Motor neuron (in vitro differentiated cells): ENCODE measurements around the gene SUMO4. TPM values are rescaled to one million over a fixed set of nuclear protein-coding genes. Genes with fewer than 3 reads are reported as not detected.

Experiments used
- ATAC-seq, 8 experiments: fragments of 200-7000 bp; cut with Tn5 transposase; replicated peaks in 6 of 8; 2 replicates each; pipeline ENCODE4 v1.8.0; 2021; ENCODE audit warnings: mild to moderate bottlenecking in 8 of 8, moderate library complexity in 8 of 8
- H3K27ac ChIP-seq, 2 donors: fragments of 250-450 bp; sonication (Bioruptor Pico); 2 replicates each; pipeline ENCODE4 v1.9.0; 2021; ENCODE audit warnings: antibody characterized with exemption in 2 of 2, mild to moderate bottlenecking in 2 of 2, moderate library complexity in 1 of 2
- H3K4me1 ChIP-seq, 2 donors: fragments of 250-450 bp; sonication (Bioruptor Pico); replicated peaks in 1 of 2; 2 replicates each; pipeline ENCODE4 v1.6.1; 2021; ENCODE audit warnings: antibody characterized with exemption in 2 of 2, mild to moderate bottlenecking in 2 of 2, moderate library complexity in 1 of 2
- H3K4me3 ChIP-seq, 5 donors: fragments of 250-450 bp; sonication (Bioruptor Pico); 2 replicates each; pipeline ENCODE4 v1.9.0; 2021; ENCODE audit warnings: antibody characterized with exemption in 5 of 5, mild to moderate bottlenecking in 5 of 5, moderate library complexity in 4 of 5
- WGBS, 10 experiments: fragments of 450-650 bp; shearing (Covaris generic); methylation state at CpG; one replicate each; pipeline ENCODE4 v1.0.0; 2022; 5-methylcytosine and 5-hydroxymethylcytosine counted together
- in situ Hi-C, 9 experiments: fragments of 400-800 bp; cut with MboI; loops; one replicate each; pipeline ENCODE4 v1.15.0; 2021; ENCODE audit warnings: low sequenced_read_pairs in 9 of 9, low pct_unique_long_range_greater_than_20kb in 2 of 9; ENCODE audit not compliant: unreplicated experiment in 9 of 9
- total RNA-seq, 8 experiments: library from RNA; unstranded; fragments of 300-600 nt; gene quantifications; 2 replicates each; pipeline versions ENCODE4 v1.2.3 to v1.2.4, GENCODE V29; 2022

The SUMO4 gene
- 1 to 10 TPM in 6 of 8 experiments, under 1 TPM in 2; 0.92 to 5.4 (median 1.8) TPM for total RNA-seq

- H3K27ac ChIP-seq: no peak within 1 kb of the TSS
- no peak within 1 kb of the TSS for H3K4me3 ChIP-seq
- H3K4me1 ChIP-seq: no peaks in the 10 kb centered on the region
- no peak for ATAC-seq
- in situ Hi-C loops: no loop called here
- 96 to 100% (median 99%) methylated on average over 2 to 10 of the region's 11 CpGs; no CpG with 5 or more reads in 6 of the 10 experiments for WGBS, 10 experiments
Measured at GRCh38 chr6:149400050-149400449, at the start of gene SUMO4. TSS of gene SUMO4 (plus strand) at chr6:149400262. CDS start at chr6:149400392, 130 bp downstream.

- no peak for ATAC-seq
- 67 to 100% (median 94%) methylated on average over 1 to 2 of the region's 2 CpGs for WGBS, 10 experiments
Measured at GRCh38 chr6:149354009-149354408, 46.1 kb upstream of the SUMO4 start.

GRCh38 chr6:149356081-149356750 is 43.8 kb upstream of the SUMO4 start:
- Histone ChIP-seq H3K4me1 (no peaks in the 10 kb centered on the region), H3K27ac (no peak overlapping the region), H3K4me3 (no peak overlapping the region)
- WGBS, 10 experiments: 80 to 94% (median 89%) methylated on average over 2 to 5 of the region's 6 CpGs; no CpG with 5 or more reads in 1 of the 10 experiments
- ATAC-seq: no peak
- in situ Hi-C loops: no loop called here

More at GRCh38 chr6:149354009-149354408, 46.1 kb upstream of the SUMO4 start:
- Histone ChIP-seq H3K27ac (no peak overlapping the region), H3K4me1 (no peaks in the 10 kb centered on the region), H3K4me3 (no peak overlapping the region)
- in situ Hi-C loops: no loop called here

DNA sequence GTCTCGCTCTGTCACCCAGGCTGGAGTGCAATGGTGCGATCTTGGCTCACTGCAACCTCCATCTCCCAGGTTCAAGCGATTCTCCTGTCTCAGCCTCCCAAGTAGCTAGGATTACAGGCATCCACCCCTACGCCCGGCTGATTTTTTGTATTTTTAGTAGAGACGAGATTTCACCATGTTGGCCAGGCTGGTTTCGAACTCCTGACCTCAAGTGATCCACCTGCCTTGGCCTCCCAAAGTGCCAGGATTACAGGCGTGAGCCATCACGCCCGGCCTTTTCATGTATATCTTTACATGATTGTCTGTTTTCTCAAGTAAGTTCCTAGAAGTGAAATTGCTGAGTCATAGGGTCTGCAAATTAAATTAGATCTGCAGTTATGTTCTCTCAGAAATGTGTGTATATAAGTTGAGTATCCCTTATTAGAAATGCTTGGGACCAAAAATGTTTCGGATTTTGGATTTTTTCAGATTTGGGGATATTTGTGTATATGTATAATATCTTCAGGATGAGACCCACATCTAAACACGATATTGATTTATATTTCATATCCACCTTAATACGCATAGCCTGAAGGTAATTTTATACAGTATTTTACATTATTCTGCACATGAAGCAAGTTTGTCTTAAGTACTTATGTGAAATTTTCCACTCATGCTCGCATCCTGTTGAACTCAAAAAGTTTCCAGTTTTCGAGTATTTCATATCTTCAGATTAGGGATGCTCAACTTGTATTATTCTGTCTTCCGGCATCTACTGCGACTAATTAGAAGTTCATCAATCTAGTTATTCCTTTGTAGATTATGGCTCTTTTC is 42.1 kb upstream of the SUMO4 start:
- H3K4me3 ChIP-seq: no peak overlapping the region
- no peak overlapping the region for H3K27ac ChIP-seq
- no peak for ATAC-seq
- in situ Hi-C loops: no loop called here
- 89 to 99% (median 96%) methylated on average over 4 to 15 of the region's 17 CpGs for WGBS, 10 experiments
- no peaks in the 10 kb centered on the region for H3K4me1 ChIP-seq

DNA sequence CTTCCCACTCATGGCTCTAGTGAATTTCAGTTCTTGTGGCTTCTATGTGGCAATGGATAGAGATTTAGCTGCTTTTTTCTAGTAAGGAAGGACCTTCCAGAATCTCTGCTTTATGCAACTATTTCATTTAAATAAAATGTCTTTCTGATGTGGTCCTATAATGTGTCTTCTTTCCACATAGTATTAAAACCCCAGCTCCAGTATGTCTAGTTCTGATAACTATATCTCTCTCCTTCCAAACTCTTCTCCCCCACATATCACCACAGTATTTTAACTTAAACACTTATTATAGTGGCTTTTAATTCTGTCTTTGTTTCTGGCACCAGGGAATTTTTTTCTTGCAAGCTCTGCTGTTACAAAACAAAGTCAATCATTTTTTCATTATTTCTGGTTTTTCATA is 40.6 kb upstream of the SUMO4 start:
- ATAC-seq: no peak
- in situ Hi-C loops: no loop called here
- Histone ChIP-seq H3K4me1 (no peaks in the 10 kb centered on the region), H3K4me3 (no peak overlapping the region), H3K27ac (no peak overlapping the region)

GRCh38 chr6:149360536-149360935 is 39.5 kb upstream of the SUMO4 start:
- no peaks in the 10 kb centered on the region for H3K4me1 ChIP-seq
- no peak overlapping the region for H3K4me3 ChIP-seq
- WGBS, 10 experiments: 90 to 100% (median 100%) methylated on average over 1 to 3 of the region's 3 CpGs; no CpG with 5 or more reads in 1 of the 10 experiments
- in situ Hi-C loops: no loop called here
- no peak for ATAC-seq
- no peak overlapping the region for H3K27ac ChIP-seq

DNA sequence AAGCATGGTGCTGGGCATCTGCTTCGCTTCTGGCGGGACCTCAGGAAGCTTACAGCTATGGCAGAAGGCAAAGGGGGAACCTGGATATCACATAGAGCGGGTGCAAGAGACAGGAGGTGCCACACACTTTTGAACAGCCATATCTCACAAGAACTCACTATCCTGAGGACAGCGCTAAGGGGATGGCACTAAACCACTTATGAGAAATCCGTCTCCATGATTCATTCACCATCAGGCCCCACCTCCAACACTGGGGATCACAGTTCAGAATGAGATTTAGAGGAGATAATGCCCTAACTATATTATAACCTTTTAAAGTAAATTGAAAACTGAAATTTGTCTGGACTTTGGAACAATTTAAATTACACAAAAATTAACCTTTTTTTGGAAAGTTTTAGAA is 37.8 kb upstream of the SUMO4 start:
- 83 to 100% (median 100%) methylated on average over 1 to 5 of the region's 5 CpGs; no CpG with 5 or more reads in 1 of the 10 experiments for WGBS, 10 experiments
- H3K4me3 ChIP-seq: no peak overlapping the region
- in situ Hi-C loops: no loop called here
- H3K27ac ChIP-seq: no peak overlapping the region
- H3K4me1 ChIP-seq: no peaks in the 10 kb centered on the region
- ATAC-seq: no peak

- Histone ChIP-seq H3K4me3 (no peak overlapping the region), H3K27ac (no peak overlapping the region), H3K4me1 (no peaks in the 10 kb centered on the region)
- WGBS, 10 experiments: 80 to 100% (median 100%) methylated on average over 1 of the region's 1 CpG; no CpG with 5 or more reads in 3 of the 10 experiments
- ATAC-seq: no peak
- in situ Hi-C loops: no loop called here
Measured at GRCh38 chr6:149363154-149363553, 36.9 kb upstream of the SUMO4 start.

GRCh38 chr6:149364557-149364956 is 35.5 kb upstream of the SUMO4 start:
- 71 to 100% (median 100%) methylated on average over 1 to 2 of the region's 2 CpGs; no CpG with 5 or more reads in 2 of the 10 experiments for WGBS, 10 experiments
- no peak overlapping the region for H3K4me3 ChIP-seq
- H3K4me1 ChIP-seq: no peaks in the 10 kb centered on the region
- in situ Hi-C loops: no loop called here
- ATAC-seq: no peak
- H3K27ac ChIP-seq: no peak overlapping the region

- no peaks in the 10 kb centered on the region for H3K4me1 ChIP-seq
- in situ Hi-C loops: no loop called here
- H3K27ac ChIP-seq: no peak overlapping the region
- no peak overlapping the region for H3K4me3 ChIP-seq
- ATAC-seq: no peak
Measured at GRCh38 chr6:149365197-149365596, 34.9 kb upstream of the SUMO4 start.

- in situ Hi-C loops: no loop called here
- 52 to 100% (median 99%) methylated on average over 2 to 4 of the region's 4 CpGs for WGBS, 10 experiments
- Histone ChIP-seq H3K4me3 (no peak overlapping the region), H3K27ac (no peak overlapping the region), H3K4me1 (no peaks in the 10 kb centered on the region)
- ATAC-seq: peak in 1 of 8 experiments; percentile 25
Measured at GRCh38 chr6:149366267-149366921, 33.7 kb upstream of the SUMO4 start.

DNA sequence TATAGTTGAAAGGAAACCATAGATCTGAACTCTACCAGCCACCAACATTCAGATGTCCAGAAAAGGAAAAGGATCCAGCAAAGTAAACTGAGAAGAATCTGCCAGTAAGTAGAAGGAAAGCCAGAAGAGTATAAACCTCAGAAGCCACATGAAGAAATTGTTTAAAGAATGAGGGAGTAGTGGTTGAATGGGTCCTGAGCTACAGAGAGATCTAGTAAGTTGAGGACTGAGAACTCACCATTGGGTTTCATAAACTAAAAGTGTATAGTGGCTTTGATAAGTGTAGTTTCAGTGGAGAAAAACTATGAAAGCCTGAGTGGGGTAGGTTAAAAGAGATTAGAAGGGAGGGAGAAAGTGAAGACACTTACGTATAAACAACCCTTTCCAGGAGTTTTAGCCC is 32.0 kb upstream of the SUMO4 start:
- Histone ChIP-seq H3K4me1 (no peaks in the 10 kb centered on the region), H3K27ac (no peak overlapping the region), H3K4me3 (no peak overlapping the region)
- no peak for ATAC-seq
- in situ Hi-C loops: no loop called here
- WGBS, 10 experiments: 86 to 100% (median 100%) methylated on average over 1 of the region's 1 CpG

DNA sequence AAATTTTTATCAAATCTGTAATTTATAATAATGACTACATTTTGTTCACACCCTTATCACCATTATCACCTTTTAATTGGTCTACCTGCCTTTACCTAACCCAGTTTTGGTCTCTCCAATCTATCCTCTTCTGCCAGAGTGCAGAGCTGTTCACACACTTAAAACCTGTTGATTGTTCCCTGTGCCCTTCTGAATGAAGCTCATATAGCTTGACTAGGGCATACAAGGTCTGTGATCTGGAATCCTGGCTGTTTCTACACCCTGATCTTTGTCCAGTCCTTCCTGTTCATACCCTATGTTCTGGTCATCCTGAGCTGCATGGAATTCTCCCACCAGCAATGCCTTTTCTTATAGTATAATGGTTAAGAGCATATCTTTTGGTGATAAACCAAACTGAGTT is 28.9 kb upstream of the SUMO4 start:
- no peak overlapping the region for H3K27ac ChIP-seq
- ATAC-seq: no peak
- H3K4me3 ChIP-seq: no peak overlapping the region
- in situ Hi-C loops: no loop called here
- no peaks in the 10 kb centered on the region for H3K4me1 ChIP-seq
